Type B pancreatic cell (in vitro differentiated cells): ENCODE data around the gene TNS3. TPM values are rescaled to one million over a fixed set of nuclear protein-coding genes. Genes with fewer than 3 reads are reported as not detected.

Source experiments
- DNase-seq: peaks from one replicate; pipeline ENCODE4 v3.0.0; 2021; ENCODE audit warnings: mixed read lengths; ENCODE audit not compliant: unreplicated experiment; ENCODE audit errors: extremely low spot score
- H3K27ac Mint-ChIP-seq: 2 replicates; pipeline ENCODE4 v1.8.0; 2021; ENCODE audit warnings: mild to moderate bottlenecking, mixed read lengths
- H3K27me3 Mint-ChIP-seq: 2 replicates; pipeline ENCODE4 v1.8.0; 2021; ENCODE audit warnings: mixed read lengths
- H3K36me3 Mint-ChIP-seq: 2 replicates; pipeline ENCODE4 v1.8.0; 2021; ENCODE audit warnings: mixed read lengths
- H3K4me1 Mint-ChIP-seq: one replicate; pipeline ENCODE4 v1.8.0; 2021; ENCODE audit warnings: mixed read lengths; ENCODE audit not compliant: unreplicated experiment
- H3K4me3 Mint-ChIP-seq: 2 replicates; pipeline ENCODE4 v1.8.0; 2021; ENCODE audit warnings: mild to moderate bottlenecking, mixed read lengths
- H3K9me3 Mint-ChIP-seq: 2 replicates; pipeline ENCODE4 v1.8.0; 2021; ENCODE audit warnings: mixed read lengths
- total RNA-seq: library from RNA; stranded (reverse); gene quantifications from 2 replicates; pipeline ENCODE4 v1.2.1, GENCODE V29; 2021; ENCODE audit warnings: low replicate concordance
- TF ChIP-seq, protein P1 (sequence below): fragments of 200-600 bp; sonication (generic); conservative IDR thresholded peaks from 2 replicates; pipeline ENCODE4 v1.5.0; 2021; ENCODE audit warnings: antibody characterized with exemption, mild to moderate bottlenecking

Gene TNS3
- total RNA-seq, 1 donor from 2014 or later = 138 TPM

DNA sequence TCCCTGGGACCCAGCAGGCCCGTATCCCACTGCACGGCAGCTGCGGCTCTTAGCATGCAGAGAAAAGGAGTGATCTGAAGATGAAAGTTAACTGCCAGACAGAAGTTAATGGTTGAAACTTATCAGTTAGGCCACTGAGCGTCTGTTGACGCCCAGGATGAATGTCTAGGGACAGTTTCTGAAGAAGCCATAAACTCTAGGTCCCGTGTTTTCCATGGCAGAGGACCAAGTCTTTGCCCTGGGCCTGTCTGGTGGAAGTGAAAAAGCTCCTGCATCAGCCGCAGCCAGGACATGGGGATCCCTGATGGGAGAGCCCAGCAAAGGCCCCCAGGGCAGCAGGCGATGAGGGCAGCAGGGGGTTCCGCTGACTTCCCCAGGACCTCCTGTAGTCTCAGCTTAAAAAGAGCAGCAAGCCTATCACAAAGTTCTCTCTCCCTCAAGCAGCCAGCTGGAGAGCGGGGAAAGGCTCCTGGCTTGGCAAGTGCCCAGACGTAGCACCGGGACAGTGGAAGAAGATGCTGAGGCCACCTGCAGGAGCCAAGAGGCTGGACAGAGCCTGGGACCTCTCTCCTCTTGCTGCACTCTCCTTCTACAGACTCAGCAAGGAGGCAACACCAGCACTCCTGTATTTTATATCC is 79.6 kb downstream of the TNS3 start:
- Mint-ChIP-seq H3K27me3 (no peaks in the 10 kb centered on the region), H3K4me1 (peaks cover 76% of the 10 kb centered on the region), H3K27ac (no peak overlapping the region), H3K9me3 (no peaks in the 10 kb centered on the region), H3K36me3 (peaks cover 19% of the 10 kb centered on the region), H3K4me3 (no peak overlapping the region)
- DNase-seq = no peak
- TF ChIP-seq, protein P1, sequence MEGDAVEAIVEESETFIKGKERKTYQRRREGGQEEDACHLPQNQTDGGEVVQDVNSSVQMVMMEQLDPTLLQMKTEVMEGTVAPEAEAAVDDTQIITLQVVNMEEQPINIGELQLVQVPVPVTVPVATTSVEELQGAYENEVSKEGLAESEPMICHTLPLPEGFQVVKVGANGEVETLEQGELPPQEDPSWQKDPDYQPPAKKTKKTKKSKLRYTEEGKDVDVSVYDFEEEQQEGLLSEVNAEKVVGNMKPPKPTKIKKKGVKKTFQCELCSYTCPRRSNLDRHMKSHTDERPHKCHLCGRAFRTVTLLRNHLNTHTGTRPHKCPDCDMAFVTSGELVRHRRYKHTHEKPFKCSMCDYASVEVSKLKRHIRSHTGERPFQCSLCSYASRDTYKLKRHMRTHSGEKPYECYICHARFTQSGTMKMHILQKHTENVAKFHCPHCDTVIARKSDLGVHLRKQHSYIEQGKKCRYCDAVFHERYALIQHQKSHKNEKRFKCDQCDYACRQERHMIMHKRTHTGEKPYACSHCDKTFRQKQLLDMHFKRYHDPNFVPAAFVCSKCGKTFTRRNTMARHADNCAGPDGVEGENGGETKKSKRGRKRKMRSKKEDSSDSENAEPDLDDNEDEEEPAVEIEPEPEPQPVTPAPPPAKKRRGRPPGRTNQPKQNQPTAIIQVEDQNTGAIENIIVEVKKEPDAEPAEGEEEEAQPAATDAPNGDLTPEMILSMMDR = no peak

DNA sequence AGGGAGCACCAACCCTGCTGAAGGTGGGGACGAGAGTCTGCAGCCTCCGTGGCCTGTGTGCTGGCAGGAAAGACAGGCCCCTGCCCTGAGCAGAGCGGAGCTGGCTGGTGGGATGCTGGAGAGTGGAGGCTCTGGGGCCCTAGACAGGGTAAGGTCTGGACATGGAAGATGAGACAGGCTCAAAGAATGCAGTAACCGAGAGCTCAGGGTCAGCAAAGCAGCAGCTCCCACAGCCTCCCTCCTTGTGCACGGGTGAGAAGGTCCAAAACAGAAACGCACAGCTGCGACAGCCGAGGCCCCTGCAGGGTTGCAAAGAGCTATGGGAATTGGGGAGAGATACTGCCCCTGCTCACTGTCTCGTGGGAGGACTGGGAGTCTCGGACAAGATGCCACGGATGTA is 80.5 kb downstream of the TNS3 start:
- H3K27me3 Mint-ChIP-seq = no peaks in the 10 kb centered on the region
- H3K9me3 Mint-ChIP-seq = no peaks in the 10 kb centered on the region
- peak overlapping the region; percentile 48 for H3K27ac Mint-ChIP-seq
- H3K4me1 Mint-ChIP-seq = peaks cover 73% of the 10 kb centered on the region
- peaks cover 13% of the 10 kb centered on the region for H3K36me3 Mint-ChIP-seq
- TF ChIP-seq, protein P1 = no peak
- H3K4me3 Mint-ChIP-seq = no peak overlapping the region
- DNase-seq = no peak

DNA sequence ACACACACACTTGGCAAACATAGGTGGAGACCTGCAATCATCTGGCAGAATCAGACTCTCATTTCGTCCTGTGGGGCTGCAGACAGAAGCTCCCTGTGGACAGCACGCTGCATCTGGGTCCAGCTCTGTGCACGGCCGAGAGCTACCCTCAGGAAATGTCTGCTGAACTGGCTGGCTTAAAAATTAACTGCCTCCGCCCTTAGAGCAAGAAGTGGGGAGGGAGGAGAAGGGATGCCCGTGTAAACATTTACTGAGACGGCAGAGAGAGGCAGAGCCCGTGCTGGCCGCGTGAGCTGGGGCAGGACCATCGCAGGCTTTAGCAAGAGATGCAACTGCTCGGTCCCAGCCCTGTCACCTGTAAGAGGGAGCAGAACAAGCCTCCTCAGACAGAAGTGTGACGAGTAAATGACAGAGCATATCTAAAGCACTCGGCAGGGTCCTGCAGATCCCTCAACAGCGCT is 81.8 kb downstream of the TNS3 start:
- H3K4me1 Mint-ChIP-seq = peaks cover 73% of the 10 kb centered on the region

DNA sequence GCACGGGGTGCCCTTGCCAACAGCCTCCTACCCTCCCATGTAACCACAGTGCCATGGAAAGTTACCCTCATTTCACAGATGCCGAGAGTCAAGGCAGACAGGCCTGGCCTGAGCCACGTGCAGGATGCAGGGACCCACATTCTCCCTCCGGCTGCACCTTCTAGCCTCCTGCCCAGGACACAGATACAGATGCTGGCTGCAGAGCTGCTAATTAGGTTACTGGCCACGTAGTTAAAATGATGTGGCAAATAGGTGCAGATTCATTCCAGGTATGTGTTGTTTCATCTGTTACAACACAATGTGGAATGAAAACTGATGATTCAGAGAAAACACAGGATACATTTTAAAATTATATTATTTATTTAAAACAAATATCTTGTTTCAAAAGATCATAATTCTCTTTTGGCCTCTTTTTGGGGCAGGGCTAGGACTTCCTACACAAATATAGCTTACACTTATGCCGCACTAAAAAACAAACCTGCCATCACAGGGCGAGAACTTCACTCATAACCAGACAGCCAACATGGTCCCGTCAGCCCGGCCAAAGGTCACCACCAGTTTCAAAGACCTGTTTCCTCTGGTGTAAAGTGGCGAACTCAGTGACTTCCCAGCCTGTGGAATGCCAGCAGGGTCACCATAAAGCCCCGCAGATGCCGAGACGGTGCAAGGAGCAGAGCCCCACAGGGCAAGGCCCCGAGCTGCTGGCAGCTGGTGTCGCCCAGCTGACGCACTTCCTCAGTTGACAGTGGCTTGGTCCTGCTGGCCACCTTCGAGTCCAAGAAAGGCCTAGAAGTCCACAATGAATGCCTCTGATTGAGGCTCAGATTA is 83.5 kb downstream of the TNS3 start:
- Mint-ChIP-seq H3K36me3 (peaks cover 9% of the 10 kb centered on the region), H3K9me3 (no peaks in the 10 kb centered on the region), H3K27me3 (no peaks in the 10 kb centered on the region), H3K27ac (peak overlapping the region; percentile 75), H3K4me1 (peaks cover 83% of the 10 kb centered on the region), H3K4me3 (peak overlapping the region; percentile 39)
- no peak for DNase-seq
- TF ChIP-seq, protein P1 = no peak

More for the DNA sequence above, 81.8 kb downstream of the TNS3 start:
- H3K36me3 Mint-ChIP-seq = peaks cover 6% of the 10 kb centered on the region
- DNase-seq = no peak
- TF ChIP-seq, protein P1 = no peak
- peak overlapping the region; percentile 34 for H3K4me3 Mint-ChIP-seq
- H3K27me3 Mint-ChIP-seq = no peaks in the 10 kb centered on the region
- H3K9me3 Mint-ChIP-seq = no peaks in the 10 kb centered on the region
- H3K27ac Mint-ChIP-seq = peak overlapping the region; percentile 16

GRCh38 chr7:47497367-47498096 is 84.4 kb downstream of the TNS3 start:
- Mint-ChIP-seq H3K4me3 (peak overlapping the region; percentile 40), H3K36me3 (peaks cover 9% of the 10 kb centered on the region), H3K27ac (peak overlapping the region; percentile 75), H3K4me1 (peaks cover 82% of the 10 kb centered on the region), H3K9me3 (no peaks in the 10 kb centered on the region), H3K27me3 (no peaks in the 10 kb centered on the region)
- TF ChIP-seq, protein P1 = no peak
- DNase-seq = no peak
